ENCODE measurements around the gene CDPF1.
A peak's percentile ranks its signal among the peaks of the same experiment; 100 is the strongest.
"Not testable (repeated sequence)": the region's sequence is repeated elsewhere in the genome, so short reads cannot be mapped to it uniquely, and the experiment has no call there.

Gene CDPF1

GRCh38 chr22:46275455-46276122 lies 25.5 kb upstream of the CDPF1 start:
- TF ChIP-seq POLR2A (IDR thresholded peaks at IDR 0.05; ENCODE audit: low read length): no peak
- no peak for TF ChIP-seq GATA1 (IDR thresholded peaks at IDR 0.05; ENCODE audit: low read depth, low read length)
- DNase-seq: no peak

DNA sequence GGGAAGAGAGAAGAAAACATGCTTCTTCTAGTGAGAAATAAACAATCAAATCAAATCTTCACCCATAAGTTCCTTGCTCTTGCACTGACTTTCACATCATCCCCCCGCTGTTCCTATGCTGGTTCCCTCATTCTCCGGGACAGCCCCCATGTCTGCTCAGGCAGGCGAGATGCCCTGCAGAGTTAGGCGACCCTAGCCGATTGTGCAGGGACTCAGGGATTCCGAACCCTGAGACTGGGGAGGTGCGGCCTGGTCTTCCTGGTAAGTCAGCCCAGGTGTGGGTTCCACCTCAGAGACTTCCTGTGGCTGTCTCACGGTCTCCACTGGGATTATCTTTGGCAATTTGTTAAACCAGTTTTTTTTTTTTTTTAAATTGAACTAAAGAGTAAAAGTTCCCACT lies 24.3 kb upstream of the CDPF1 start:
- TF ChIP-seq POLR2A (IDR thresholded peaks at IDR 0.05; ENCODE audit: low read length): no peak
- TF ChIP-seq GATA1 (IDR thresholded peaks at IDR 0.05; ENCODE audit: low read depth, low read length): no peak
- DNase-seq: no peak

DNA sequence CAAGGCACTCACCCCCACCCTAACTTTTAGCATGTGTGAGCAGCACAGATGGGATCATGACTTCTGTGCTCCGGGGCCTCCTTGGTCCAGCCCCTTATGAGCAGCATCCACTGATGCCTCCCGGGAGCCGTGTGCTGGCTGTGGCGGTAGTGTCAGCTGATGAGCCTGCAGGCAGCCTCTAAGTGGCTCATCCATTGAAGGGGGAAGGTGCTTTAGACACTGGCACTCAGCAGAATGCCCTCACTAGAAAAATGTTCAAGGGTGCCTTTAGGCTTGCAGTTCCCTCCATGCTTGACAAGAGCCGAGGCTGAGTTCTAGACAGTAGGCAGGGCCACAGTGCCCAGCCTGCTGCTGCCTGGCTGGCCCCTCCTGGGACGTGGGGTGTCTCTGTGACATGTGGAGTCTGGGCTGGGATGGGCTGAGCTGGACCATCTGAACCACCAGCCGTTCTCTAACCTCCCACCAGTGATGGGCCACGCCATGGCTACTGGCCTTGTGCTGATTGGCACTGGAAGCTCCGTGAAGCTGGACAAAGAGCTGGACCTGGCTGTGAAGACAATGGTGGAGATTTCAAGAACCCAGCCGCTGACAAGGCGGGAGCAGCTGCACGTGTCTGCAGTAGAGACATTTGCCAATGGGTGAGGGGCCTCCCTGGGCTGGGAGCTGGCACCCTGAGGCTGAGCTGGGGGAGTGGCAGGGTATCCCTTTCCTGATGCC lies 23.5 kb upstream of the CDPF1 start:
- DNase-seq: no peak
- no peak for TF ChIP-seq GATA1 (IDR thresholded peaks at IDR 0.05; ENCODE audit: low read depth, low read length)
- TF ChIP-seq POLR2A (IDR thresholded peaks at IDR 0.05; ENCODE audit: low read length): no peak

DNA sequence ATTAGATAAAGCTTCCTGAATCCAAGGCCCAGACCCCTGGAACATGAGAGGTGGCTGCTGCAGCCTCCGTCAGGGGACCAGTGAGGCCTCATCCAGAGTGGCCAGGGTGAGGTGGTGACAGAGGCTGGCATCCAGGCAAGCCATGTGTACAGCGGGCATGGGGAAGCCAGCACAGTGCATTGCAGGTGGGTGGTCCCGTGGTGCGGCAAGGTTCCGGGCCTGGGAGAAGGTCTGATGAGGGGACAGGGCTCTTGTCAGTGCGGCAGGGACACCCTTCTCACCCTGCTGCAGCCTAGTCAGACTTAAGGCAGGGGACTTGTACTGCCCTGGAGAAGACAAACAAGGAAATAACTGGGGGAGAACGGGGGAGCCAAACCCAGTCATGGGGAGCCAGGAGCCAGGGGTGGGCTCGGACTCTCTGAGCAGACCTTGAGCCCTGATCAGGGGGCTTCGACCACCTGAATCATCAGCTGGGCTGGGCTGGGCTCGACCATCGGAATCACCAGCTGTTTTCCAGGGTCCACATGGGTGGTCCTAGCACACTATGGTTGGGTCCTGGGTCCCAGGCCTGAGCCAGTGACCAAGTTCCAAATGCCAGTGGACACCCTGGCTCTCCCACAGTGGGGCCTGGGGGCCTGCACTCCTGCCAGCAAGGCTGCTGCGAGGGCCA lies 22.8 kb upstream of the CDPF1 start:
- DNase-seq: no peak
- TF ChIP-seq POLR2A (IDR thresholded peaks at IDR 0.05; ENCODE audit: low read length): no peak
- no peak for TF ChIP-seq GATA1 (IDR thresholded peaks at IDR 0.05; ENCODE audit: low read depth, low read length)

GRCh38 chr22:46272196-46272595 lies 22.1 kb upstream of the CDPF1 start:
- no peak for TF ChIP-seq POLR2A (IDR thresholded peaks at IDR 0.05; ENCODE audit: low read length)
- TF ChIP-seq GATA1 (IDR thresholded peaks at IDR 0.05; ENCODE audit: low read depth, low read length): no peak
- DNase-seq: no peak

GRCh38 chr22:46269564-46269963 lies 19.5 kb upstream of the CDPF1 start:
- no peak for TF ChIP-seq POLR2A (IDR thresholded peaks at IDR 0.05; ENCODE audit: low read length)
- TF ChIP-seq GATA1 (IDR thresholded peaks at IDR 0.05; ENCODE audit: low read depth, low read length): no peak
- no peak for DNase-seq

DNA sequence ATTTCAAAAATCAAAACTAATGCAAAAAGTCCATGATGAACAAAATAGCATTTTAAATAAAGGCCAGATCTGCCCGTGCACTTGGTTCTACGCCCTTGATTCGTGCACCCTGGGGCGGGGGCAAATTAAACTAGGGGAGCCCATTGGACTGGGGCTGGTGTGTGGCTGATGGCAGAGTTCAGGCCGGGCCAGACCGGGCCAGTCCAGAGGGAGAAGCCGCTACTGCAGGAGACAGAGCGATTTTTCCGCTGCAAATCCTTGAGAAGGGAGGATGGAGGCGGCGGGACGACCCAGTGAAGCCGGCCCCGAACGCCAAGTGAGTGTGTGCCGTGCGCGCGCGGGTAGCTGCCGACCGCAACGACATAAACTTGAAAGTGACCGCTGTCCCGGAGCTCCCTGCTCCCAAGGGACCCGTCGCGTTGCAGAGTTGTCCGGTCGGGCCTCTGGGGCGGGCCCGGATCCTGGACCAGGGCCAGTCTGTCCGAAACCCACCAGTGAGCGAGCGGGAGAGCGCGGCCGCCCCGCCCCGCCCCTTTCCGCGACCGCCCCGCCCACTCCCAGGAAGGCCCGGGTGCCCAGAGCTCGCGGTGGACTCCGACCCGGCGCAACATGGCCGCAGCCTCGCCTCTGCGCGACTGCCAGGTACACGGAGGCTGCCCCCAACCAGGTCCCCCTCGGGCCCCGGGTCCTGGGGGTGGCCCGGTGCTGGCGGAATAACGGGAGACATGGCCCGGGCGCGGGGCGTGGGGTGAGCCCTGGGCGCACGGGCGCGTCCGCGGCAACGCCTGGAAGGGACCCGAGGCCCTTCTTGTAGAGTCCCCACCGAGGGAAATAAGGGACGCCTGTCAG lies 17.6 kb upstream of the CDPF1 start, which contains the start of gene TTC38:
Gene TTC38, plus strand, starts transcription at position 578 of the 849 bp plus-strand sequence. Its CDS starts 32 bp downstream, at position 610.
- TF ChIP-seq POLR2A (IDR thresholded peaks at IDR 0.05; ENCODE audit: low read length) (peak; percentile 41), GATA1 (IDR thresholded peaks at IDR 0.05; ENCODE audit: low read depth, low read length) (no peak)
- peak; percentile 88 to 89 for DNase-seq

- DNase-seq: not testable (repeated sequence)
These were observed 15.5 kb upstream of the CDPF1 start for GRCh38 chr22:46265627-46266026.

DNA sequence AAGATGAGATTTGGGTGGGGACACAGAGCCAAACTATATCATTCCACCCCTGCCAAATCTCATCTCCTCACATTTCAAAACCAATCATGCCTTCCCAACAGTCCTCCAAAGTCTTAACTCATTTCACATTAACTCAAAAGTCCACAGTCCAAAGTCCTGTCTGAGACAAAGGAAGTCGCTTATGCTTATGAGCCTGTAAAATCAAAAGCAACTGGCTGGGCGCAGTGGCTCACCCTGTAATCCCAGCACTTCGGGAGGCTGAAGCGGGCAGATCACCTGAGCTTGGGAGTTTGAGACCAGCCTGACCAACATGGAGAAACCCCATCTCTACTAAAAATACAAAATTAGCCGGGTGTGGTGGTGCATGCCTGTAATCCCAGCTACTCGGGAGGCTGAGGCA lies 14.4 kb upstream of the CDPF1 start:
- DNase-seq: not testable (repeated sequence)

DNA sequence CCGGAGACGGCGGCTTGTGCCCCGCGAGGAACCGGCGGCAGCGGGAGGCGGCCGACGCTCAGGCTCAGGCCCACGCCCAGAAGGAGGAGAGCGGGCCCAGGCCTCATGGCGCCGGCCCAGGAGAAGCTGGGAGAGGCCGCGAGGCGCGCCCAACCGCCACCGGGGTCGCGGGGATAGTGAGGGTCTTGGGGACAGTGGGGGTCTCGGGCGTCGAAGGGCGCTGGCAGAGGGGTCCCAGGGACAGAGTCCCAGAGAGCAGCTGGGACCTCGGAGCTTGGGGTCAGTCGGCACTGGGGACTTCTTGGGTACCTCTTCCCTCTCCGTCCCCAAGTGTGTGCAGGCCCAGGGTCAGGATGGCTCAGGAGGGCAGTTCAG lies 13.1 kb upstream of the CDPF1 start, which contains the start of gene PKDREJ:
Gene PKDREJ, minus strand, starts transcription at position 128 of the 375 bp plus-strand sequence. Its CDS starts 21 bp downstream, at position 107.
- TF ChIP-seq GATA1 (IDR thresholded peaks at IDR 0.05; ENCODE audit: low read depth, low read length) (no peak), POLR2A (IDR thresholded peaks at IDR 0.05; ENCODE audit: low read length) (no peak)
- DNase-seq: no peak

DNA sequence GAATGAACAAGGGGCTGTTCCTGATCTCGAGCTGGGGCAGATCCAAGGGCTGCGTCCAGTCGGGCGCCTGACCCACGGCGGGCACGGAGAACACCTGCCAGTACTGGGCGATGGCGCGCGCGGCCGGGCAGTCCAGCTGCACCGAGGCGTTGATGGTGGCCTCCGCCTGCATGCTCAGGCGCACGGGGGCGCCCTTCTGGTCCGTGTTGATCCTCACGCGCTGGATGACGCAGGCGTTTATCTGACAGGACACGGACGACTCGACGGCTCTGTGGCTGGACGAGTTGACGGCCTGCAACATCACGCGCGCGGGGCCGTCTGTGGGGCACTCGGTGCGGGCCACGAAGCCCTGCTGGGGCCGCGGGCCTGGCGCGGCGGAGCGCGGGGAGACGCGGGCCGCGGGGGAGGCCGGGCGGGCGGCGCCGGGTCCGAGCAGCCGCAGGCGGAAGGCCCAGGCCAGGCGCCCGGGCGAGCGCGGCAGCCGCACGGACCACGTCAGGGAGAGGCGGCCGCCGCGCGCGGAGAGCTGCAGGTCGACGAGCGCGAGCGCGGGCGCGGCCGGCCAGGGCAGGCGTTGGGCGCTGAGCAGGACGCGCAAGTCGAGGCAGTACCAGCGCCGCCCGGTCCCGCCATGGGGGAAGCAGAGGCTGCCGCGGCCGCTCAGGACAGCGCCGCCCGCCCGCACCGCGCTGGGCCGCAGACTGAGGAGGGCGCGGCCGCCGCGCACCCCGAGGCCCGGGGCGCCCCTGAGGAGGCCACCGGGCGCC lies 12.5 kb upstream of the CDPF1 start:
- no peak for TF ChIP-seq GATA1 (IDR thresholded peaks at IDR 0.05; ENCODE audit: low read depth, low read length)
- no peak for TF ChIP-seq POLR2A (IDR thresholded peaks at IDR 0.05; ENCODE audit: low read length)
- DNase-seq: peak; percentile 76 to 88

- TF ChIP-seq POLR2A (IDR thresholded peaks at IDR 0.05; ENCODE audit: low read length) (no peak), GATA1 (IDR thresholded peaks at IDR 0.05; ENCODE audit: low read depth, low read length) (no peak)
- no peak for DNase-seq
These were observed 9.9 kb upstream of the CDPF1 start for GRCh38 chr22:46260038-46260437.

- TF ChIP-seq POLR2A (IDR thresholded peaks at IDR 0.05; ENCODE audit: low read length): no peak
- no peak for TF ChIP-seq GATA1 (IDR thresholded peaks at IDR 0.05; ENCODE audit: low read depth, low read length)
- DNase-seq: no peak
These were observed 9.3 kb upstream of the CDPF1 start for GRCh38 chr22:46259374-46259773.
